ENCODE results near the gene VPS11. TPM values are rescaled to one million over a fixed set of nuclear protein-coding genes. Genes with fewer than 3 reads are reported as not detected.

The VPS11 gene
- total and polyA plus RNA-seq, 10 of the 15 experiments (the other 5 are each of a cell fraction or from before 2014, with no cell fraction given), result 15.8 to 26.4 (median 24.5) TPM

DNA sequence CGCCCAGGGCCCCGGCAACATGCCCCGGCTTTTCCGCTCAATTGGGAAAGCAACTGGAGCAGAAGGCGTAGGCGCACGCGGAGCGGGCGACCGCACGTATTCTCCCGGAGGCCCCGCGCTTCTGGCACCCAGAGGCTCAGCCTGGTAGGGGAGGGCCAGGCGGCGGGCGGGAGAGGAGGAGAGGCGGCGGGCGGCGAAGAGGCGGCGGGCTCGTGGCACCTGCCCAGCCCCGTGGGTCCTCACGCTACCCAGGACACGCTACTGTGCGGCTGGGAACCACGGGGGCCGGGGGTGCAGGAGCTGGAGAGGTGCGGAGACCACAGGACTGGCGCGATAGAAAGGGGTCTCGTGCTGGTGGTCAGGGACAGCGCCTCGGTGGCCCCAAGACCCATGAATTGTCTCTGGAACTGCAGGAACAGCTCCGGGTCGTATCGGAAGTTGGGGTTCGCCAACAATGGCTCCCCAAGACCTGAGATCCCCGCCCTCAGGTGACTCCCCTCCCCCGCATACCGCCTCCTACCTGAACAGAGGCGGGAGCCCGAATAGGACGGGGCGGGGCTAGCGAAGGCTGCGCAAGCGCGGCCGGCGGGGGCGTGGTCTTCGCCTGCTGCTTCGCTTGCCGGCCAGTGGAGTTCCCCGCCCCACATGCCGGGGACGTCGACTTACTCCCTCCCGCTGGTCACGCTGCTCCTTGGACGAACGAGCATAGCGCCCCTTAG, 37.1 kb upstream of the VPS11 start, which contains the start of gene SLC37A4:
Gene SLC37A4 (minus strand): TSS at position 549 of the 719 bp plus-strand sequence.
- no TSS peak for BruUV-seq (replicated peaks)
- WGBS (ENCODE audit: insufficient coverage, insufficient replicate concordance, low lambda C conversion rate, missing lambda C conversion rate), result under 1% methylated on average over 56 of the region's 67 CpGs
- Histone ChIP-seq H3K27ac (ENCODE audit: control insufficient read depth, insufficient read depth) (peak within 1 kb of the TSS; percentile 80), H3K36me3 (ENCODE audit: control insufficient read depth in 2 of 2, insufficient read depth in 2 of 2, low read length in 1 of 2) (peaks cover 1 to 4% of the 10 kb centered on the region in 2 experiments; a peak in 3 of 4 replicates), H3K4me3 (peak within 1 kb of the TSS; percentile 78), H4K20me1 (ENCODE audit: control insufficient read depth, insufficient read depth) (no peaks in the 10 kb centered on the region), H3K27me3 (replicated peaks in 1 of 2; ENCODE audit: control insufficient read depth in 2 of 2, insufficient read depth in 2 of 2, low read length in 1 of 2) (no peaks in the 10 kb centered on the region), H3K4me2 (ENCODE audit: control insufficient read depth, insufficient read depth) (peak within 1 kb of the TSS; percentile 85), H3K9me3 (replicated peaks; ENCODE audit: control insufficient read depth, insufficient read depth, low read length) (no peaks in the 10 kb centered on the region), H2AFZ (ENCODE audit: control insufficient read depth, low read depth, low read length) (peak within 1 kb of the TSS; percentile 95), H3K4me1 (ENCODE audit: control insufficient read depth, insufficient read depth, low read length) (peaks cover 14% of the 10 kb centered on the region), H3K79me2 (ENCODE audit: control insufficient read depth, insufficient read depth, low read length) (peaks cover 13% of the 10 kb centered on the region), H3K9ac (ENCODE audit: control insufficient read depth, insufficient read depth, low read length) (peak within 1 kb of the TSS; percentile 74)
- RAD21 ChIA-PET (ENCODE audit: unreplicated experiment), result interaction anchor here (1.0 to 1.7 kb wide), 5 partner anchors 15 to 67 kb away, joined by 3 to 6 read pairs (median 3); partner anchors contain the start of gene VPS11
- DNase-seq (ENCODE audit: low read depth, low spot score), result peak; percentile 94
- peak; percentile 88 for ATAC-seq
- CTCF ChIA-PET, result interaction anchor here (1.0 to 2.0 kb wide), 8 partner anchors 11 to 290 kb away, joined by 3 to 16 read pairs (median 5); partner anchors contain the start of genes CENATAC, HYOU1 and TRAPPC4
- in situ Hi-C loops (cut with MboI) (no loop called here), intact Hi-C loops (cut with micrococcal nuclease; ENCODE audit: unreplicated experiment) (no loop called here)
- SMC1A ChIA-PET (ENCODE audit: uncharacterized antibody, unreplicated experiment), result interaction anchor here (1.0 to 4.9 kb wide), 2 partner anchors 13 to 21 kb away, joined by 5 to 40 read pairs; partner anchors contain the start of genes RPS25 and TRAPPC4
- POLR2A ChIA-PET, result interaction anchor here (0.8 to 3.0 kb wide), 10 partner anchors 10 to 76 kb away, joined by 3 to 14 read pairs (median 4); partner anchors contain the start of genes C2CD2L, HMBS, HYOU1 and VPS11
- FAIRE-seq, result peak; percentile 99
- TF ChIP-seq CREB1 (IDR thresholded peaks at IDR 0.05; ENCODE audit: low read depth) (peak; percentile 79), CBX5 (IDR thresholded peaks at IDR 0.05; ENCODE audit: low read depth) (no peak), MTA3 (IDR thresholded peaks at IDR 0.05; ENCODE audit: borderline replicate concordance, low read length) (no peak), SP1 (IDR thresholded peaks at IDR 0.05; ENCODE audit: low read depth, low read length) (peak; percentile 66), SUZ12 (IDR thresholded peaks at IDR 0.05; ENCODE audit: unreplicated experiment) (no peak), KLF5 (IDR thresholded peaks at IDR 0.05; ENCODE audit: partially characterized antibody) (no peak), CHD4 (IDR thresholded peaks at IDR 0.05) (no peak), ASH2L (IDR thresholded peaks at IDR 0.05; ENCODE audit: borderline replicate concordance, low read depth) (no peak), ZBED1 (IDR thresholded peaks at IDR 0.05; ENCODE audit: borderline replicate concordance) (no peak), GATAD2B (conservative IDR thresholded peaks at IDR 0.05; ENCODE audit: low read depth) (peak; percentile 73), SIN3A (IDR thresholded peaks at IDR 0.05; ENCODE audit: low read depth, low read length) (0 out of 2 replicates have a peak, but pooled peaks have one; percentile 41), STAT1 (conservative IDR thresholded peaks at IDR 0.05) (0 out of 2 replicates have a peak, but pooled peaks have one; percentile 41), POLR2AphosphoS5 (IDR thresholded peaks at IDR 0.05; ENCODE audit: low read length) (peak; percentile 25; the same call in 1 of the 2 replicates), CBFB (IDR thresholded peaks at IDR 0.05; ENCODE audit: low read depth) (peak; percentile 56; the same call in 1 of the 2 replicates), RAD51 (IDR thresholded peaks at IDR 0.05) (peak; percentile 66), MXI1 (IDR thresholded peaks at IDR 0.05; ENCODE audit: low read depth, low read length) (peak; percentile 73)
- TF ChIP-seq, protein P1, sequence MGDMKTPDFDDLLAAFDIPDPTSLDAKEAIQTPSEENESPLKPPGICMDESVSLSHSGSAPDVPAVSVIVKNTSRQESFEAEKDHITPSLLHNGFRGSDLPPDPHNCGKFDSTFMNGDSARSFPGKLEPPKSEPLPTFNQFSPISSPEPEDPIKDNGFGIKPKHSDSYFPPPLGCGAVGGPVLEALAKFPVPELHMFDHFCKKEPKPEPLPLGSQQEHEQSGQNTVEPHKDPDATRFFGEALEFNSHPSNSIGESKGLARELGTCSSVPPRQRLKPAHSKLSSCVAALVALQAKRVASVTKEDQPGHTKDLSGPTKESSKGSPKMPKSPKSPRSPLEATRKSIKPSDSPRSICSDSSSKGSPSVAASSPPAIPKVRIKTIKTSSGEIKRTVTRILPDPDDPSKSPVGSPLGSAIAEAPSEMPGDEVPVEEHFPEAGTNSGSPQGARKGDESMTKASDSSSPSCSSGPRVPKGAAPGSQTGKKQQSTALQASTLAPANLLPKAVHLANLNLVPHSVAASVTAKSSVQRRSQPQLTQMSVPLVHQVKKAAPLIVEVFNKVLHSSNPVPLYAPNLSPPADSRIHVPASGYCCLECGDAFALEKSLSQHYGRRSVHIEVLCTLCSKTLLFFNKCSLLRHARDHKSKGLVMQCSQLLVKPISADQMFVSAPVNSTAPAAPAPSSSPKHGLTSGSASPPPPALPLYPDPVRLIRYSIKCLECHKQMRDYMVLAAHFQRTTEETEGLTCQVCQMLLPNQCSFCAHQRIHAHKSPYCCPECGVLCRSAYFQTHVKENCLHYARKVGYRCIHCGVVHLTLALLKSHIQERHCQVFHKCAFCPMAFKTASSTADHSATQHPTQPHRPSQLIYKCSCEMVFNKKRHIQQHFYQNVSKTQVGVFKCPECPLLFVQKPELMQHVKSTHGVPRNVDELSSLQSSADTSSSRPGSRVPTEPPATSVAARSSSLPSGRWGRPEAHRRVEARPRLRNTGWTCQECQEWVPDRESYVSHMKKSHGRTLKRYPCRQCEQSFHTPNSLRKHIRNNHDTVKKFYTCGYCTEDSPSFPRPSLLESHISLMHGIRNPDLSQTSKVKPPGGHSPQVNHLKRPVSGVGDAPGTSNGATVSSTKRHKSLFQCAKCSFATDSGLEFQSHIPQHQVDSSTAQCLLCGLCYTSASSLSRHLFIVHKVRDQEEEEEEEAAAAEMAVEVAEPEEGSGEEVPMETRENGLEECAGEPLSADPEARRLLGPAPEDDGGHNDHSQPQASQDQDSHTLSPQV (IDR thresholded peaks at IDR 0.05), result no peak
- TF ChIP-seq, protein P2, sequence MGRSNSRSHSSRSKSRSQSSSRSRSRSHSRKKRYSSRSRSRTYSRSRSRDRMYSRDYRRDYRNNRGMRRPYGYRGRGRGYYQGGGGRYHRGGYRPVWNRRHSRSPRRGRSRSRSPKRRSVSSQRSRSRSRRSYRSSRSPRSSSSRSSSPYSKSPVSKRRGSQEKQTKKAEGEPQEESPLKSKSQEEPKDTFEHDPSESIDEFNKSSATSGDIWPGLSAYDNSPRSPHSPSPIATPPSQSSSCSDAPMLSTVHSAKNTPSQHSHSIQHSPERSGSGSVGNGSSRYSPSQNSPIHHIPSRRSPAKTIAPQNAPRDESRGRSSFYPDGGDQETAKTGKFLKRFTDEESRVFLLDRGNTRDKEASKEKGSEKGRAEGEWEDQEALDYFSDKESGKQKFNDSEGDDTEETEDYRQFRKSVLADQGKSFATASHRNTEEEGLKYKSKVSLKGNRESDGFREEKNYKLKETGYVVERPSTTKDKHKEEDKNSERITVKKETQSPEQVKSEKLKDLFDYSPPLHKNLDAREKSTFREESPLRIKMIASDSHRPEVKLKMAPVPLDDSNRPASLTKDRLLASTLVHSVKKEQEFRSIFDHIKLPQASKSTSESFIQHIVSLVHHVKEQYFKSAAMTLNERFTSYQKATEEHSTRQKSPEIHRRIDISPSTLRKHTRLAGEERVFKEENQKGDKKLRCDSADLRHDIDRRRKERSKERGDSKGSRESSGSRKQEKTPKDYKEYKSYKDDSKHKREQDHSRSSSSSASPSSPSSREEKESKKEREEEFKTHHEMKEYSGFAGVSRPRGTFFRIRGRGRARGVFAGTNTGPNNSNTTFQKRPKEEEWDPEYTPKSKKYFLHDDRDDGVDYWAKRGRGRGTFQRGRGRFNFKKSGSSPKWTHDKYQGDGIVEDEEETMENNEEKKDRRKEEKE (IDR thresholded peaks at IDR 0.05), result no peak

Measured in GM12878 (cell line).